Kidney epithelial cell (primary cell): ENCODE data around the gene TMPRSS13. TPM values are rescaled to one million over a fixed set of nuclear protein-coding genes. Genes with fewer than 3 reads are reported as not detected.

Experiments used
- DNase-seq: peaks from one replicate; pipeline ENCODE4 v3.0.0-alpha.2; 2010; ENCODE audit warnings: low read depth
- H3K27me3 ChIP-seq: 2 replicates; pipeline ENCODE4 v1.6.0; 2011; ENCODE audit warnings: low read length; ENCODE audit not compliant: control insufficient read depth, insufficient read depth
- H3K36me3 ChIP-seq: 2 replicates; pipeline ENCODE4 v1.5.1; 2011; ENCODE audit warnings: low read length; ENCODE audit not compliant: control insufficient read depth, insufficient read depth
- H3K4me3 ChIP-seq: 2 replicates; pipeline ENCODE4 v1.5.1; 2011; ENCODE audit warnings: low read depth, mild to moderate bottlenecking, control low read depth, low read length
- CTCF ChIP-seq: IDR thresholded peaks from 2 replicates; pipeline ENCODE4 v1.5.1; 2011; ENCODE audit warnings: mild to moderate bottlenecking, moderate library complexity, low read length, control low read depth, inconsistent platforms; ENCODE audit not compliant: insufficient read depth, poor library complexity, severe bottlenecking
- total RNA-seq: library from RNA; depleted of rRNA; stranded (reverse); fragments of >200 nt; gene quantifications from 2 replicates; pipeline ENCODE4 v1.2.3, GENCODE V29; 2015

The TMPRSS13 gene
- total RNA-seq, 1 donor from 2014 or later, result not detected

- no peak for TF ChIP-seq CTCF
- Histone ChIP-seq H3K4me3 (no peak overlapping the region), H3K27me3 (no peaks in the 10 kb centered on the region), H3K36me3 (no peaks in the 10 kb centered on the region)
- DNase-seq, result no peak
Measured at GRCh38 chr11:117933475-117933874, 4.3 kb upstream of the TMPRSS13 start.

- Histone ChIP-seq H3K27me3 (no peaks in the 10 kb centered on the region), H3K4me3 (no peak overlapping the region), H3K36me3 (no peaks in the 10 kb centered on the region)
- no peak for DNase-seq
- no peak for TF ChIP-seq CTCF
Measured at GRCh38 chr11:117932947-117933346, 3.7 kb upstream of the TMPRSS13 start.

GRCh38 chr11:117932426-117932825, 3.2 kb upstream of the TMPRSS13 start:
- DNase-seq, result no peak

GRCh38 chr11:117931971-117932370, 2.8 kb upstream of the TMPRSS13 start:
- no peaks in the 10 kb centered on the region for H3K36me3 ChIP-seq
- no peaks in the 10 kb centered on the region for H3K27me3 ChIP-seq
- no peak overlapping the region for H3K4me3 ChIP-seq
- TF ChIP-seq CTCF, result no peak
- DNase-seq, result no peak

More at GRCh38 chr11:117932426-117932825, 3.2 kb upstream of the TMPRSS13 start:
- Histone ChIP-seq H3K36me3 (no peaks in the 10 kb centered on the region), H3K27me3 (no peaks in the 10 kb centered on the region), H3K4me3 (no peak overlapping the region)
- no peak for TF ChIP-seq CTCF

- DNase-seq, result no peak
- no peak for TF ChIP-seq CTCF
- no peaks in the 10 kb centered on the region for H3K27me3 ChIP-seq
- H3K36me3 ChIP-seq, result no peaks in the 10 kb centered on the region
- H3K4me3 ChIP-seq, result no peak overlapping the region
Measured at GRCh38 chr11:117931331-117931950, 2.2 kb upstream of the TMPRSS13 start.
